Suprapubic skin (tissue), 4 donors: ENCODE results near the gene UQCRC1. TPM values are rescaled to one million over a fixed set of nuclear protein-coding genes. Genes with fewer than 3 reads are reported as not detected.

Experiments used
- DNase-seq, 2 donors: peaks; one replicate each; pipeline ENCODE4 v3.0.0-alpha.2; 2019; ENCODE audit warnings: low spot score in 2 of 2
- H3K27ac ChIP-seq: fragments of 200-600 bp; sonication (generic); one replicate; pipeline ENCODE4 v1.5.1; 2019
- H3K27me3 ChIP-seq: fragments of 200-600 bp; sonication (generic); one replicate; pipeline ENCODE4 v1.5.1; 2019
- H3K36me3 ChIP-seq: fragments of 200-600 bp; sonication (generic); one replicate; pipeline ENCODE4 v1.5.1; 2019
- H3K4me1 ChIP-seq: fragments of 200-600 bp; sonication (generic); one replicate; pipeline ENCODE4 v1.5.1; 2019
- H3K4me3 ChIP-seq: fragments of 200-600 bp; sonication (generic); one replicate; pipeline ENCODE4 v1.5.1; 2019; ENCODE audit warnings: mild to moderate bottlenecking
- H3K9me3 ChIP-seq: fragments of 200-600 bp; sonication (generic); one replicate; pipeline ENCODE4 v1.5.1; 2019
- EP300 ChIP-seq: sonication (generic); formaldehyde crosslinking; IDR thresholded peaks from one replicate; pipeline ENCODE4 v1.6.1; 2017; ENCODE audit warnings: antibody characterized with exemption
- POLR2A ChIP-seq, 2 donors: fragments of 450-650 bp; IDR thresholded peaks; one replicate each; pipeline ENCODE4 v1.6.1; 2017; ENCODE audit warnings: antibody characterized with exemption in 2 of 2, mild to moderate bottlenecking in 2 of 2, moderate library complexity in 2 of 2
- POLR2AphosphoS5 ChIP-seq, 3 donors: sonication (generic); formaldehyde crosslinking; IDR thresholded peaks; one replicate each; pipeline ENCODE4 v1.6.1; 2017; ENCODE audit warnings: antibody characterized with exemption in 3 of 3
- WGBS: methylation state at CpG from one replicate; pipeline ENCODE4 v1.1.5; 2018; 5-methylcytosine and 5-hydroxymethylcytosine counted together
- total RNA-seq, 4 donors: library from RNA; depleted of rRNA; stranded (reverse); fragments of >200 nt; gene quantifications; one replicate each; pipeline ENCODE4 v1.1.0, GENCODE V29; 2016
- TF ChIP-seq, protein P1 (sequence below), 2 donors: fragments of 200-600 bp in 1 of 2; fragments of 450-650 bp in 1 of 2; sonication (generic) in 1 of 2; IDR thresholded peaks; one replicate each; pipeline ENCODE4 v1.5.1; 2016 to 2019; ENCODE audit warnings: antibody characterized with exemption in 2 of 2, mild to moderate bottlenecking in 1 of 2, moderate library complexity in 1 of 2

The UQCRC1 gene
- total RNA-seq, 4 donors from 2014 or later: 294 to 337 (median 319) TPM

DNA sequence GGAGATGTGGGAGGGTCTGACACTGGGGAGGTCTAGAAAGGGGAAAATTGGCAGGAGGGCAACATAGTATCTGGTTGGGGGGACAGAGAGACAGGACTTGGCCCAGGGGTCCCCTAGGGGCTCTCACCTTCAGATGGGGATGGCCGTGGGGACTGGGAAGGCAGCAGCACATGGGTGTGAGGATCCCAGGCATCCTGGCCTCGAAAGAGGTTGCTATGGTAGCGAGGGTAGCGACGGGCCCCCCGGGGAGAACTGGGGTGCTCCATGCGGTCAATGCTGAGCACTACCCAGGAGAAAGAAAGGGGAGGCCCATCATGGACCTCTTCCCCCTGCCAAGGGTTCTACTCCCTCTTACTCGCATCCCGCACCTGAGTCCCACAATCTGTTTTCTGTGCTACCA is 38.3 kb upstream of the UQCRC1 start:
- Histone ChIP-seq H3K4me3 (no peak overlapping the region), H3K4me1 (no peaks in the 10 kb centered on the region), H3K27me3 (no peaks in the 10 kb centered on the region), H3K36me3 (no peaks in the 10 kb centered on the region), H3K27ac (no peak overlapping the region), H3K9me3 (no peaks in the 10 kb centered on the region)
- 85% methylated on average over 9 of the region's 9 CpGs for WGBS
- DNase-seq: no peak
- TF ChIP-seq EP300: no peak
- TF ChIP-seq, protein P1, sequence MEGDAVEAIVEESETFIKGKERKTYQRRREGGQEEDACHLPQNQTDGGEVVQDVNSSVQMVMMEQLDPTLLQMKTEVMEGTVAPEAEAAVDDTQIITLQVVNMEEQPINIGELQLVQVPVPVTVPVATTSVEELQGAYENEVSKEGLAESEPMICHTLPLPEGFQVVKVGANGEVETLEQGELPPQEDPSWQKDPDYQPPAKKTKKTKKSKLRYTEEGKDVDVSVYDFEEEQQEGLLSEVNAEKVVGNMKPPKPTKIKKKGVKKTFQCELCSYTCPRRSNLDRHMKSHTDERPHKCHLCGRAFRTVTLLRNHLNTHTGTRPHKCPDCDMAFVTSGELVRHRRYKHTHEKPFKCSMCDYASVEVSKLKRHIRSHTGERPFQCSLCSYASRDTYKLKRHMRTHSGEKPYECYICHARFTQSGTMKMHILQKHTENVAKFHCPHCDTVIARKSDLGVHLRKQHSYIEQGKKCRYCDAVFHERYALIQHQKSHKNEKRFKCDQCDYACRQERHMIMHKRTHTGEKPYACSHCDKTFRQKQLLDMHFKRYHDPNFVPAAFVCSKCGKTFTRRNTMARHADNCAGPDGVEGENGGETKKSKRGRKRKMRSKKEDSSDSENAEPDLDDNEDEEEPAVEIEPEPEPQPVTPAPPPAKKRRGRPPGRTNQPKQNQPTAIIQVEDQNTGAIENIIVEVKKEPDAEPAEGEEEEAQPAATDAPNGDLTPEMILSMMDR (IDR thresholded peaks at IDR 0.05): no peak

DNA sequence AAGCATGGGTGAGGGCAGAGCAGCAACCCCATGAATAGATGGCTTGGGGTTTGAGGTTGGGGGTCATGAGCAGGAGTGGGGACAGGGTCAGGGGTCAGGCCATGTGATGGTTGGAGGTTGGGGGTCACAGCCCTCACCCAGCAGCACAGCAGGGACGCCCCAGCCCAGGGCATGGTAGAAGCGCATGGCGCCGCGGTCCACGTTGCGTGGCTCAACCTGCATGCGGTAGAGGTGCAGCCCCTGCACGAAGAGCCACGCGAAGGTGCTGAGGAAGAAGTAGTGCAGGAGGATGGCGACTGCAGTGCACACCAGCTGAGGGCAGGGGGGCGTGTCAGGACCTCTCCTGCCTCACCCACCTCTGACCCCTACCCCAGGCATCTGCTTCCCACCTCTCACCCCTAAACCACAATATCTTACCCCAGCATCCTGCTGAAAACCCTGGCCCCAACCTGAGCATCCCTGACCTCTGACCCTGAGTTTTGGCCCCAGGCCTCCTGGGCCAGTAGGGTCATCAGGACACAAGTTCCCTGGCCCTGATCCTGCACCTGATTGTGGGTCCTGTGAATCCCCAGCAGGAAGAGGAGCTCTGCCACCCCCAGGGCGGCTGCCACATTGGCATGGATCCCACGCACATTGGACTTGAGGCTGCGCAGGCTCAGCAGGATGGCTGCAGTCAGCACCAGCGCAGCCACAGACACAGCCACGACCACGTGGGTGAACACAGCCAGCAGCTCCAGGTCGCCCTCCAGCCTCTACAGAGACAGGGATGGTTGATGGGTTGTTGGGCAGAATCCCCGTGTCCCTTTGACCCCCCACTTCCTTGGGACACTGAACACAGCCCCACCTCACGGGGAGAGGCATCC is 35.7 kb upstream of the UQCRC1 start:
- Histone ChIP-seq H3K4me1 (no peaks in the 10 kb centered on the region), H3K4me3 (no peak overlapping the region), H3K27ac (no peak overlapping the region), H3K36me3 (no peaks in the 10 kb centered on the region), H3K9me3 (no peaks in the 10 kb centered on the region), H3K27me3 (no peaks in the 10 kb centered on the region)
- TF ChIP-seq POLR2AphosphoS5 (IDR thresholded peaks at IDR 0.05) (no peak), EP300 (no peak), POLR2A (IDR thresholded peaks at IDR 0.05) (no peak)
- TF ChIP-seq, protein P1 (IDR thresholded peaks at IDR 0.05): no peak
- no peak for DNase-seq
- 91% methylated on average over 15 of the region's 22 CpGs for WGBS

DNA sequence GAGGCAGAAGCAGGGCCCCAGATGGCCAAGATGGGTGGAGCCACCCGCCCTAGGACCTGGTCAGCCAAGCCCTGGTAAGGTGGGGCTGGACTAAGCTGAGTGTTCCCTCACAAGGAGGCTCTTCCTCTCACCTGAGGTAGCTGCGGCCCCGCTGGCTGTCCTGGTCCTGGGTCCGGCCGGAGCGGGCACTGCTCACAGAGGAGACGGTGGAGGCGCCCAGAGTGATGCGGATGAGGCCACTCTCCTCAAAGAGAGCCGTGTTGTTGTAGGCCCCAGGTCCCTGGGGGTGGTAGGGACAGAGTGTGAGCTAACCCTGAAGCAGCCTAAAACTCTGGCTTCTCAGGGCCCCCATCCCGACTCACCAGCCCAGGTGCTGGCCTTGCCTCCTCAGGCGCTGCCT is 33.2 kb upstream of the UQCRC1 start:
- no peaks in the 10 kb centered on the region for H3K9me3 ChIP-seq
- TF ChIP-seq POLR2A (IDR thresholded peaks at IDR 0.05) (no peak), POLR2AphosphoS5 (IDR thresholded peaks at IDR 0.05) (no peak), EP300 (no peak)
- H3K4me3 ChIP-seq: no peak overlapping the region
- H3K27me3 ChIP-seq: no peaks in the 10 kb centered on the region
- 87% methylated on average over 3 of the region's 12 CpGs for WGBS
- H3K4me1 ChIP-seq: no peaks in the 10 kb centered on the region
- no peak overlapping the region for H3K27ac ChIP-seq
- no peak for DNase-seq
- H3K36me3 ChIP-seq: no peaks in the 10 kb centered on the region

DNA sequence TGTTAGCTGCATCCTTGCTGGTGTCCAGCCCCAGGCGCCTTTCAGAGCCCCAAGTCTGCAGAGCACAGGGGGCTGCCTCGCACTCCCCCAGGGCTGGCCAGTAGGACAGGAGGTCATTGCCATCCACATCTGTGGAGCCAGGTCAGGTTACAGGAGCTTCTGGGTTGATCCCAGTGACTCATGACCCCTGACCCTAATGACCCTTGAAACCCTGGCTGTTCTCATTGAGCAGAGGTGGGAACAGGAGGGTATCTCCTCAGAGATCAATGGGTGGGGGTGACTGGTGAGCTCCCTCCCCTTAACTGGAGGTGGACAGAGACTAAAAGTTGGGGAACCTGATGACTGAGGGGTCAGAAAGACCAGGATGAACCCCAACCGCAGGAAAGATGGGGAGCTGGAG is 31.9 kb upstream of the UQCRC1 start:
- no peak for TF ChIP-seq POLR2A (IDR thresholded peaks at IDR 0.05)
- TF ChIP-seq EP300: no peak
- TF ChIP-seq POLR2AphosphoS5 (IDR thresholded peaks at IDR 0.05): no peak
- TF ChIP-seq, protein P1 (IDR thresholded peaks at IDR 0.05): no peak
- WGBS: 90% methylated on average over 3 of the region's 3 CpGs

DNA sequence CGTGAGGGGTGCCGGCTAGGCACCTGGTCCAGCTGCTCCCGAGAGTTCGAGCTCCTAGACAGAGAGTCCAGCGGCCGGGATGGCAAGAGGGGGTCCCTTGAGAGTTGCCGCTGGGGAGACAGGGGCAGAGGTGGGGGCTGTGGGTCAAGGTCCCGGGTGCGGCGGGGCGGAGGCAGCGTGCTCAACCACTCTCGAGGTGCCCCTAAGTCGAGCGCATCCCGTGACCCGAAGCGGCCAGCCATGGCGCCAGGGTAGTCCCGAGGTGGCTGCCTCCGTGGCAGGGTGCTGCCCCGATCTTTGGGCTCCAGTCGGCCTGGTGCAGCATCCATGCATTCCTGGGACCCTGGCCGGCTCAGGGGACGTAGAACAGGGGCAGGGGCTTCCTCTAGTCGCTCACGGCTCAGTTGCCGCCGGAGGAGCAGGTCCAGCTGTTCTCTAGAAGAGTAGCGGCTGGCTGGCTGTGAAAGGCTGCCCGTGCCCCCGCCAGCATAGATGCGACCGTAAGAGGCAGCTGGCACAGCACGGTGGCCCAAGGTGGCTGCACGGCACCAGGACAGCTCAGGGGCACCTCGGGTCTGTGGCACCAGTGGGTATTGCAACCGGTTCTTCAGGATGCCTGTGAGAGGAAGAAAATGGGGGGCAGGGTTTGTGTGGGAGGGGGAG is 30.6 kb upstream of the UQCRC1 start:
- no peaks in the 10 kb centered on the region for H3K27me3 ChIP-seq
- no peaks in the 10 kb centered on the region for H3K36me3 ChIP-seq
- H3K4me1 ChIP-seq: peaks cover 10% of the 10 kb centered on the region
- no peaks in the 10 kb centered on the region for H3K9me3 ChIP-seq
- WGBS: 84% methylated on average over 32 of the region's 38 CpGs
- DNase-seq: no peak
- TF ChIP-seq, protein P1 (IDR thresholded peaks at IDR 0.05): no peak
- TF ChIP-seq POLR2AphosphoS5 (IDR thresholded peaks at IDR 0.05) (no peak), EP300 (no peak), POLR2A (IDR thresholded peaks at IDR 0.05) (no peak)
- H3K4me3 ChIP-seq: no peak overlapping the region
- H3K27ac ChIP-seq: no peak overlapping the region

More for the DNA sequence above, 31.9 kb upstream of the UQCRC1 start:
- Histone ChIP-seq H3K36me3 (no peaks in the 10 kb centered on the region), H3K27ac (no peak overlapping the region), H3K4me1 (no peaks in the 10 kb centered on the region), H3K27me3 (no peaks in the 10 kb centered on the region), H3K4me3 (no peak overlapping the region), H3K9me3 (no peaks in the 10 kb centered on the region)
- DNase-seq: no peak
